ENCODE results near the gene TUBG2.

Gene TUBG2

DNA sequence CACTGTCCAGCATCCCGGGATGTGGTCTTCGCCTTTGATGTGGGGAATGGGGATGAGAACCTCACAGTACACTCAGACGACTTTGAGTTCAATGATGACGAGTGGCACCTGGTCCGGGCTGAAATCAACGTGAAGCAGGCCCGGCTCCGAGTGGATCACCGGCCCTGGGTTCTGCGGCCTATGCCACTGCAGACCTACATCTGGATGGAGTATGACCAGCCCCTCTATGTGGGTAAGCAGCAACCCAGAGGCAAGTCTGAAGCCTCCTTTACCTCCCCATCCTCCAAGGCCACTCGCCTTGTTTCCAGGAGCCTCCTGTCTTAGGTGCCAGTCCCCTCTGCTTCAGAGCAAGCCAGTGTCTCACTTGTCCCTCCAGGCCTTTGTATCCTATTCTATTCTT is 33.4 kb downstream of the TUBG2 start:
- H3K27ac ChIP-seq: no peak overlapping the region
- H3K36me3 ChIP-seq (ENCODE audit: control insufficient read depth, insufficient read depth, low read length): no peaks in the 10 kb centered on the region
- H3K79me2 ChIP-seq: no peaks in the 10 kb centered on the region
- H3K9ac ChIP-seq: no peak overlapping the region
- no peak overlapping the region for H2AFZ ChIP-seq
- no peak overlapping the region for H3K4me3 ChIP-seq (ENCODE audit: low read depth, low read length)
- H3K9me3 ChIP-seq (ENCODE audit: control insufficient read depth, low read length): no peaks in the 10 kb centered on the region
- H3K4me1 ChIP-seq: no peaks in the 10 kb centered on the region
- no peaks in the 10 kb centered on the region for H3K27me3 ChIP-seq (ENCODE audit: control insufficient read depth, insufficient read depth, low read length)
- no peak overlapping the region for H3K4me2 ChIP-seq (ENCODE audit: low read length)
- TF ChIP-seq, protein P1, sequence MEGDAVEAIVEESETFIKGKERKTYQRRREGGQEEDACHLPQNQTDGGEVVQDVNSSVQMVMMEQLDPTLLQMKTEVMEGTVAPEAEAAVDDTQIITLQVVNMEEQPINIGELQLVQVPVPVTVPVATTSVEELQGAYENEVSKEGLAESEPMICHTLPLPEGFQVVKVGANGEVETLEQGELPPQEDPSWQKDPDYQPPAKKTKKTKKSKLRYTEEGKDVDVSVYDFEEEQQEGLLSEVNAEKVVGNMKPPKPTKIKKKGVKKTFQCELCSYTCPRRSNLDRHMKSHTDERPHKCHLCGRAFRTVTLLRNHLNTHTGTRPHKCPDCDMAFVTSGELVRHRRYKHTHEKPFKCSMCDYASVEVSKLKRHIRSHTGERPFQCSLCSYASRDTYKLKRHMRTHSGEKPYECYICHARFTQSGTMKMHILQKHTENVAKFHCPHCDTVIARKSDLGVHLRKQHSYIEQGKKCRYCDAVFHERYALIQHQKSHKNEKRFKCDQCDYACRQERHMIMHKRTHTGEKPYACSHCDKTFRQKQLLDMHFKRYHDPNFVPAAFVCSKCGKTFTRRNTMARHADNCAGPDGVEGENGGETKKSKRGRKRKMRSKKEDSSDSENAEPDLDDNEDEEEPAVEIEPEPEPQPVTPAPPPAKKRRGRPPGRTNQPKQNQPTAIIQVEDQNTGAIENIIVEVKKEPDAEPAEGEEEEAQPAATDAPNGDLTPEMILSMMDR (IDR thresholded peaks at IDR 0.05): no peak

GRCh38 chr17:42694524-42694923 is 35.4 kb downstream of the TUBG2 start:
- Histone ChIP-seq H3K4me3 (ENCODE audit: low read depth, low read length) (no peak overlapping the region), H3K27me3 (ENCODE audit: control insufficient read depth, insufficient read depth, low read length) (no peaks in the 10 kb centered on the region), H3K79me2 (no peaks in the 10 kb centered on the region), H2AFZ (no peak overlapping the region), H3K9me3 (ENCODE audit: control insufficient read depth, low read length) (no peaks in the 10 kb centered on the region), H3K9ac (no peak overlapping the region), H3K27ac (no peak overlapping the region), H3K36me3 (ENCODE audit: control insufficient read depth, insufficient read depth, low read length) (no peaks in the 10 kb centered on the region), H3K4me1 (no peaks in the 10 kb centered on the region), H3K4me2 (ENCODE audit: low read length) (no peak overlapping the region)
- TF ChIP-seq, protein P1 (IDR thresholded peaks at IDR 0.05): no peak

- Histone ChIP-seq H3K27me3 (ENCODE audit: control insufficient read depth, insufficient read depth, low read length) (no peaks in the 10 kb centered on the region), H3K79me2 (no peaks in the 10 kb centered on the region), H3K36me3 (ENCODE audit: control insufficient read depth, insufficient read depth, low read length) (no peaks in the 10 kb centered on the region), H3K9ac (no peak overlapping the region), H3K27ac (no peak overlapping the region), H2AFZ (no peak overlapping the region), H3K4me2 (ENCODE audit: low read length) (no peak overlapping the region), H3K4me3 (ENCODE audit: low read depth, low read length) (no peak overlapping the region), H3K9me3 (ENCODE audit: control insufficient read depth, low read length) (no peaks in the 10 kb centered on the region), H3K4me1 (no peaks in the 10 kb centered on the region)
- TF ChIP-seq, protein P1 (IDR thresholded peaks at IDR 0.05): no peak
Measured at GRCh38 chr17:42695500-42695899, 36.4 kb downstream of the TUBG2 start.

GRCh38 chr17:42697108-42697811 is 38.2 kb downstream of the TUBG2 start:
- H3K4me1 ChIP-seq: no peaks in the 10 kb centered on the region
- H3K4me2 ChIP-seq (ENCODE audit: low read length): no peak overlapping the region
- no peaks in the 10 kb centered on the region for H3K27me3 ChIP-seq (ENCODE audit: control insufficient read depth, insufficient read depth, low read length)
- H3K27ac ChIP-seq: no peak overlapping the region
- H3K4me3 ChIP-seq (ENCODE audit: low read depth, low read length): no peak overlapping the region
- no peaks in the 10 kb centered on the region for H3K36me3 ChIP-seq (ENCODE audit: control insufficient read depth, insufficient read depth, low read length)
- no peaks in the 10 kb centered on the region for H3K9me3 ChIP-seq (ENCODE audit: control insufficient read depth, low read length)
- H3K79me2 ChIP-seq: no peaks in the 10 kb centered on the region
- H3K9ac ChIP-seq: no peak overlapping the region
- H2AFZ ChIP-seq: no peak overlapping the region
- TF ChIP-seq, protein P1 (IDR thresholded peaks at IDR 0.05): no peak

Data from parathyroid adenoma (tissue), 2 donors.